ENCODE measurements around the gene CCDC142. TPM values are rescaled to one million over a fixed set of nuclear protein-coding genes. Genes with fewer than 3 reads are reported as not detected.

CCDC142 gene
- total RNA-seq, 1 experiment from 2014 or later, result 24.2 TPM

DNA sequence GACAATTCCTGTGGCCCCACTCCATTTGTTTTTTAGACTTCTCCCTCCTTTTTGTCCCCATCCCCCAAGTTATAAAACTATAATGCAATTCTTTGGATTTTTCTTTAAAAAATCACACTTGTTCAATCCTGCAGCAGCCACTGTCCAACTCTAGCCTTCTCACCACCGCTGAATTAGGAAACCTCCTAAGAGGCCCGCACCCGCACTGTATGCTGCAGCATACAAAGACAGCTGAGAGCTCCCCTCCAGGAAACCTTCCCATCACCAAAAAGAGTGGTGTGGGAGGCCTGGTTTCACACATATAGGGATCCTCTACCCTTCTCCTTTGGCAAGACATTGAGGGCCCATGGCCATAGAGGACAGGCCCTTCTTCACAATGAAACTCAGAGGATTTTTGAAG is 21.8 kb upstream of the CCDC142 start:
- ATAC-seq, result no peak
- TSS peak; percentile 81 for BruUV-seq (replicated peaks)
- peak overlapping the region; percentile 98 for H3K27ac ChIP-seq (ENCODE audit: low read length)
- in situ Hi-C loops (cut with HindIII; ENCODE audit: low pct_unique_long_range_greater_than_20kb, low sequenced_read_pairs), result no loop called here
- H3K36me3 ChIP-seq (ENCODE audit: control insufficient read depth, insufficient read depth, low read length), result peaks cover 4% of the 10 kb centered on the region
- no peak for TF ChIP-seq POLR2AphosphoS5 (IDR thresholded peaks at IDR 0.05; ENCODE audit: low read depth, low read length)
- TF ChIP-seq TCF7L2 (IDR thresholded peaks at IDR 0.05; ENCODE audit: low read depth, low read length), result no peak
- TF ChIP-seq, protein P1, sequence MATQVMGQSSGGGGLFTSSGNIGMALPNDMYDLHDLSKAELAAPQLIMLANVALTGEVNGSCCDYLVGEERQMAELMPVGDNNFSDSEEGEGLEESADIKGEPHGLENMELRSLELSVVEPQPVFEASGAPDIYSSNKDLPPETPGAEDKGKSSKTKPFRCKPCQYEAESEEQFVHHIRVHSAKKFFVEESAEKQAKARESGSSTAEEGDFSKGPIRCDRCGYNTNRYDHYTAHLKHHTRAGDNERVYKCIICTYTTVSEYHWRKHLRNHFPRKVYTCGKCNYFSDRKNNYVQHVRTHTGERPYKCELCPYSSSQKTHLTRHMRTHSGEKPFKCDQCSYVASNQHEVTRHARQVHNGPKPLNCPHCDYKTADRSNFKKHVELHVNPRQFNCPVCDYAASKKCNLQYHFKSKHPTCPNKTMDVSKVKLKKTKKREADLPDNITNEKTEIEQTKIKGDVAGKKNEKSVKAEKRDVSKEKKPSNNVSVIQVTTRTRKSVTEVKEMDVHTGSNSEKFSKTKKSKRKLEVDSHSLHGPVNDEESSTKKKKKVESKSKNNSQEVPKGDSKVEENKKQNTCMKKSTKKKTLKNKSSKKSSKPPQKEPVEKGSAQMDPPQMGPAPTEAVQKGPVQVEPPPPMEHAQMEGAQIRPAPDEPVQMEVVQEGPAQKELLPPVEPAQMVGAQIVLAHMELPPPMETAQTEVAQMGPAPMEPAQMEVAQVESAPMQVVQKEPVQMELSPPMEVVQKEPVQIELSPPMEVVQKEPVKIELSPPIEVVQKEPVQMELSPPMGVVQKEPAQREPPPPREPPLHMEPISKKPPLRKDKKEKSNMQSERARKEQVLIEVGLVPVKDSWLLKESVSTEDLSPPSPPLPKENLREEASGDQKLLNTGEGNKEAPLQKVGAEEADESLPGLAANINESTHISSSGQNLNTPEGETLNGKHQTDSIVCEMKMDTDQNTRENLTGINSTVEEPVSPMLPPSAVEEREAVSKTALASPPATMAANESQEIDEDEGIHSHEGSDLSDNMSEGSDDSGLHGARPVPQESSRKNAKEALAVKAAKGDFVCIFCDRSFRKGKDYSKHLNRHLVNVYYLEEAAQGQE (IDR thresholded peaks at IDR 0.05; ENCODE audit: insufficient read depth in 1 of 2, low read depth in 2 of 2, low read length in 1 of 2), result no peak
- no peak for TF ChIP-seq SIN3A (IDR thresholded peaks at IDR 0.05; ENCODE audit: borderline replicate concordance, insufficient read depth, low read depth, low read length)
- TF ChIP-seq, protein P2, sequence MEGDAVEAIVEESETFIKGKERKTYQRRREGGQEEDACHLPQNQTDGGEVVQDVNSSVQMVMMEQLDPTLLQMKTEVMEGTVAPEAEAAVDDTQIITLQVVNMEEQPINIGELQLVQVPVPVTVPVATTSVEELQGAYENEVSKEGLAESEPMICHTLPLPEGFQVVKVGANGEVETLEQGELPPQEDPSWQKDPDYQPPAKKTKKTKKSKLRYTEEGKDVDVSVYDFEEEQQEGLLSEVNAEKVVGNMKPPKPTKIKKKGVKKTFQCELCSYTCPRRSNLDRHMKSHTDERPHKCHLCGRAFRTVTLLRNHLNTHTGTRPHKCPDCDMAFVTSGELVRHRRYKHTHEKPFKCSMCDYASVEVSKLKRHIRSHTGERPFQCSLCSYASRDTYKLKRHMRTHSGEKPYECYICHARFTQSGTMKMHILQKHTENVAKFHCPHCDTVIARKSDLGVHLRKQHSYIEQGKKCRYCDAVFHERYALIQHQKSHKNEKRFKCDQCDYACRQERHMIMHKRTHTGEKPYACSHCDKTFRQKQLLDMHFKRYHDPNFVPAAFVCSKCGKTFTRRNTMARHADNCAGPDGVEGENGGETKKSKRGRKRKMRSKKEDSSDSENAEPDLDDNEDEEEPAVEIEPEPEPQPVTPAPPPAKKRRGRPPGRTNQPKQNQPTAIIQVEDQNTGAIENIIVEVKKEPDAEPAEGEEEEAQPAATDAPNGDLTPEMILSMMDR (IDR thresholded peaks at IDR 0.05), result no peak
- H3K4me3 ChIP-seq (ENCODE audit: low read depth in 2 of 2, low read length in 2 of 2), result peak overlapping the region; percentile 86 to 94
- no peak for DNase-seq (ENCODE audit: low read depth, low spot score)
- ChIA-PET POLR2A (interaction anchor here (1.0 kb wide), 1 partner anchor 46 kb away, joined by 3 read pairs; no protein-coding TSS in a partner anchor), CTCF (interaction anchor here (0.7 to 0.9 kb wide), 2 partner anchors 25 to 46 kb away, joined by 4 to 11 read pairs; partner anchors contain the start of genes AUP1 and HTRA2)
- intact Hi-C loops (cut with micrococcal nuclease; ENCODE audit: unreplicated experiment), result loop anchor here (10.0 kb wide), 1 partner anchor 80 kb away; no protein-coding TSS in a partner anchor
- H3K4me1 ChIP-seq (ENCODE audit: control insufficient read depth, insufficient read depth, low read length), result peaks cover 51% of the 10 kb centered on the region
- H3K27me3 ChIP-seq (ENCODE audit: control insufficient read depth, insufficient read depth, low read length), result no peaks in the 10 kb centered on the region
- no peaks in the 10 kb centered on the region for H3K9me3 ChIP-seq (ENCODE audit: control insufficient read depth, insufficient read depth, low read depth, low read length)

DNA sequence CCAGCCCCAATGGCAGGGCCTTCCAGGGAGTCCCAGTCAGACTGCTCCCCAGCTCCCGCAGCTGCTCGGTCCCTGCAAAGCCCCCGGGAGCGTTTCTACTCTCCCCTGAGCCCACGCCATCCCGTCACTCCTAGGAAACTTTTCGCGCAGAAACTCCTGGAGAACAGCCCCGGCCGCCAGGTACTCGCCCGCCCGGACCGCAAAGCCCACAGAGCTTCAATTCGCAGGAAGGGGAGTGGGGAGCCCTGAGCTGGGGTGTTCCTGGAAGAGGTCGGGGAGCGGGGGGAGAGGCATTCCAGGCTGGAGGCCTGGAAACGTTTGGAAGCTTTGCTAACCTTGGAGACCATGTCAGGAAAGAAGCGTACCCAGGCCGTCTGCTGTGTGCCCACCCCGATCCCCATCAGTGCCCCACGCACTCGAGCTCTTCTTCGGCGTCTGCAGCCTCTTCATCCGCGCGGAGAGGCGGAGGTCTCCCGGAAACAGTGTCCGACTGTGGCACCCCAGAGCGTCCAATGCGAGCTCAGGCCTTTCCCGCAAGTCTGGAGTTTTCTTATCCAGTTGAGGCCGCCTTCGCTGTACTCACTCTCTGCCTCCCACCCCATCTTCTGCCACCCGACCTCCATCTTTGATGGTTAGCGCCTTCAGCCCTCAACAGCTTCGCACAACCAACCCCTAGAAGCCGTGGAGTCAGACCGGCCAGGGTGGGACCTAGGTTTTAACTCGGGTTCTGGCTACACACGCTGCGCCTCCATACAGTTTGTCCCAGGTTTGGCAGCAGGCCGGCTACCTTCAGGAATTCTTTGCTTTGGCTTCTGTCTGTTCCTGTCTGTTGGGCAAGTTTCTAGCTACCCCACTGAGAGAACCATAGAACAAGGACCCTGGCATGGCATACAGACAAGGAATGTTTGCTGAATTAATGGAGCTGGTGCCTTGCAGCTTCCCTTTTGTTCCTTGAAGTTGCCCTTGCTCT is 21.0 kb upstream of the CCDC142 start:
- Histone ChIP-seq H3K4me3 (ENCODE audit: low read depth in 2 of 2, low read length in 2 of 2) (peak overlapping the region; percentile 86 to 94), H3K27me3 (ENCODE audit: control insufficient read depth, insufficient read depth, low read length) (no peaks in the 10 kb centered on the region), H3K4me1 (ENCODE audit: control insufficient read depth, insufficient read depth, low read length) (peaks cover 53% of the 10 kb centered on the region), H3K36me3 (ENCODE audit: control insufficient read depth, insufficient read depth, low read length) (peaks cover 4% of the 10 kb centered on the region), H3K9me3 (ENCODE audit: control insufficient read depth, insufficient read depth, low read depth, low read length) (no peaks in the 10 kb centered on the region), H3K27ac (ENCODE audit: low read length) (peak overlapping the region; percentile 98)
- DNase-seq (ENCODE audit: low read depth, low spot score), result no peak
- in situ Hi-C loops (cut with HindIII; ENCODE audit: low pct_unique_long_range_greater_than_20kb, low sequenced_read_pairs), result no loop called here
- no TSS peak for BruUV-seq (replicated peaks)
- no peak for ATAC-seq
- intact Hi-C loops (cut with micrococcal nuclease; ENCODE audit: unreplicated experiment), result loop anchor here (10.0 kb wide), 1 partner anchor 81 kb away; no protein-coding TSS in a partner anchor
- POLR2A ChIA-PET, result interaction anchor here (1.0 kb wide), 1 partner anchor 47 kb away, joined by 3 read pairs; no protein-coding TSS in a partner anchor
- CTCF ChIA-PET, result interaction anchor here (0.6 to 0.9 kb wide), 2 partner anchors 26 to 81 kb away, joined by 4 to 7 read pairs; partner anchors contain the start of genes AUP1 and HTRA2
- TF ChIP-seq, protein P1 (IDR thresholded peaks at IDR 0.05; ENCODE audit: insufficient read depth in 1 of 2, low read depth in 2 of 2, low read length in 1 of 2), result no peak
- TF ChIP-seq POLR2AphosphoS5 (IDR thresholded peaks at IDR 0.05; ENCODE audit: low read depth, low read length), result no peak; the same call in 1 of the 2 replicates
- TF ChIP-seq TCF7L2 (IDR thresholded peaks at IDR 0.05; ENCODE audit: low read depth, low read length), result no peak
- TF ChIP-seq, protein P2 (IDR thresholded peaks at IDR 0.05), result no peak
- TF ChIP-seq SIN3A (IDR thresholded peaks at IDR 0.05; ENCODE audit: borderline replicate concordance, insufficient read depth, low read depth, low read length), result 0 out of 2 replicates have a peak, but pooled peaks have one; percentile 22
